GM23338 (cell line): ENCODE results near the gene OGT.

ENCODE experiments used
- CREB1 ChIP-seq: fragments of 250-450 bp; sonication (Bioruptor Pico); IDR thresholded peaks from 2 replicates; pipeline ENCODE4 v1.5.0; 2020; ENCODE audit warnings: low read depth, mild to moderate bottlenecking, moderate library complexity
- CTCF ChIP-seq, 2 experiments: fragments of 200-600 bp in 1 of 2; sonication (generic) in 1 of 2; conservative IDR thresholded peaks; 2 replicates each; pipeline versions ENCODE4 v1.5.1 to v1.6.1; 2016 to 2017; ENCODE audit warnings: antibody characterized with exemption in 2 of 2, low read depth in 2 of 2, mild to moderate bottlenecking in 2 of 2, moderate library complexity in 1 of 2
- EZH2 ChIP-seq: fragments of 200-600 bp; sonication (generic); IDR thresholded peaks from one replicate; pipeline ENCODE4 v1.8.0; 2017; ENCODE audit warnings: antibody characterized with exemption, mild to moderate bottlenecking, low read depth; ENCODE audit not compliant: unreplicated experiment
- POLR2AphosphoS5 ChIP-seq: IDR thresholded peaks from 2 replicates; pipeline ENCODE4 v1.6.1; 2016; ENCODE audit warnings: antibody characterized with exemption, low read depth

GRCh38 chrX:71515038-71515396, 17.9 kb upstream of the OGT start:
- TF ChIP-seq CTCF (conservative IDR thresholded peaks at IDR 0.05; ENCODE audit: low read depth in 2 of 2) (no peak), CREB1 (no peak), POLR2AphosphoS5 (no peak), EZH2 (no peak)
